GM18868 (cell line): ENCODE measurements around the gene SENP1.

Experiments used
- ATAC-seq: cut with Tn5 transposase; IDR thresholded peaks from one replicate; pipeline ENCODE4 v1.9.1; 2021; ENCODE audit warnings: mild to moderate bottlenecking, moderate library complexity; ENCODE audit not compliant: unreplicated experiment

Gene SENP1

GRCh38 chr12:48019639-48020265 lies 86.1 kb downstream of the SENP1 start:
- ATAC-seq: no peak

GRCh38 chr12:48018618-48018995 lies 87.3 kb downstream of the SENP1 start:
- ATAC-seq: no peak

- ATAC-seq: no peak
Measured at GRCh38 chr12:48017921-48018617, 87.8 kb downstream of the SENP1 start.

- no peak for ATAC-seq
Measured at GRCh38 chr12:48017496-48017895, 88.4 kb downstream of the SENP1 start.

DNA sequence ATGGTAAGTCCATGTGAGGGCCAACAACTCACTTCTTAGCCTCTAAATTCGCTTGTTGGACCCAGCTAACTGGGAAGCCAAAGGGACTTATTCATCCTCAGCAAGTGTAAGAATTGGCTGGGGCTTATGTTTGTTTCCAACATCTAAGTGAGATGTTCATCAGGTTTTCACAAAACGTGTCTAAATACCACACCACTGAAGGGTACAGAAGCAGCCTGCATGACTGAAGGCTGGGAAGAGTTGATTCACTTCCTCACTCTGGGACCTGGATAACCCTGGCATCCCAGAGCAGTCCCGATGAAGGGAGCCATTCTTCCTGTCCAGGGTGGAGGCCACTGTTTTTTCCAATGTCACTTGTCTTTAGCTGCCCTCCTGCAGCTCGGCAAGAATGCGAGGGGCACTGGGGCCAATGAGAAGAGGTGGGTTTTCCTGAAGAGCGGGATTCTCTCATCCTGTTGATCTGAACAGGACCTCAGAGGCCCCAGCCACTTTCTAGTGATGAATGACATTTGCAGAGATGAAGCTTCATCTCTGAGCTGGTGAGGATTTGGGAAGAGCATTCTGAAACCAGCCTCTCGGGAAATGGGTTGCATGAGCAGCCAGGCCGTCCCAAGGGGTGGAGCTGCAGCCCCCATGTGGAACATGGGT lies 89.4 kb downstream of the SENP1 start:
- ATAC-seq: no peak

DNA sequence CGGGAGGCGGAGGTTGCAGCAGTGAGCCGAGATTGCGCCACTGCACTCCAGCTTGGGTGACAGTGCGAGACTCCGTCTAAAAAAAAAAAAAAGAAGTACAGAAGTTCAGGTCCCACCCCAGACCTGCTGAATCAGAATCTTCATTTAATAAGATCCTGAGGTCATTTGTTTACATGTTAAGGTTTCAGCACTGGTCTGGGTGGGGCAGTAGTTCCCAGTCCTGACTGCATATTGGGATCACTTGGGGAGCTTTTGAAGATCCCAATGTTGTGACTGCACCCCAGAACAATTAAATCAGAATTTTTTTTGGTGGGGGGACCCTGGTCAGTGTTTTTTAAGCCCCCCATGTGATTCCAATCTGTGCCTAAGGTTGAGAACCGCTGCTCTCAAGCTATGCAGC lies 89.9 kb downstream of the SENP1 start:
- ATAC-seq: no peak

DNA sequence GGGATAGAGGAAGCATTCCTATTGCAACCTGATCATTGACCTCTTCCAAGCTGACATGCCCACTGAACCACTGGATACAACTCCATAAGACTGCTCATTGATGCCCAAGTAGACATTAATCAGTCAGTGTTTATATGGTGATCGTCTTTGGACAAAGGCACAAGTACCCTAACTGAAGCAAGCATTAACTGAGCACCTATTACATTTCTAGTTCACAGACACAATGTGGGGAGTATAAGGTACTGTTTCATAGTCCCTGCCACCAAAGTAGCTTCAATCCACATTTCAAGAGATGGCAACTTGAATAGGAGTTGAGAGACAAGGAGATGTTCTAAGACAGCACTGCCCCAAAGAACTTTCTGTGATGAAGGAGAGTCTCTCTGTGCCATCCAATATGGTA lies 90.8 kb downstream of the SENP1 start:
- no peak for ATAC-seq

GRCh38 chr12:48013287-48013686 lies 92.6 kb downstream of the SENP1 start:
- no peak for ATAC-seq

- no peak for ATAC-seq
Measured at GRCh38 chr12:48012070-48012469, 93.8 kb downstream of the SENP1 start.

GRCh38 chr12:48010366-48010970 lies 95.4 kb downstream of the SENP1 start:
- ATAC-seq: no peak

DNA sequence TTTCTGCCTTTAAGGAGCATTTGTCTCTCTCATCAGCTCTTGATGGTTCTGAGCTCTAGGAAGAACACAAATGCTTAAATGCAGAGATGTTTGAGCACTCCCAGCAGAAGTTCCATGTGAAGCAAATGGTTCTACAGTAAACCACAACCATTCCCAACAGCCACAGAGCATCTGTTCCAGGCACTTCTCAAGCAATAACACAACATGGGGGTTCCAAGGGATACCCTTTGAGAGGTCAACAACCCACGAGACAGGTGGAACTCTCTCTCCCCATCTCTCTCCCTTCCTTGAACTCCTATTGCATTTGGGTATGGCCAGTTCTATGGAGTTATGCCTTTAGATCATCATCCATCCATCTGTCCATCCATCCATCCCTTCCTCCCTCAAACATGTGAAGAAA lies 96.4 kb downstream of the SENP1 start:
- no peak for ATAC-seq

- no peak for ATAC-seq
Measured at GRCh38 chr12:48008950-48009349, 96.9 kb downstream of the SENP1 start.

GRCh38 chr12:48008349-48008748 lies 97.5 kb downstream of the SENP1 start:
- no peak for ATAC-seq

GRCh38 chr12:48007206-48007605 lies 98.7 kb downstream of the SENP1 start:
- ATAC-seq: no peak

GRCh38 chr12:48005750-48006021 lies 100.2 kb downstream of the SENP1 start:
- ATAC-seq: no peak

GRCh38 chr12:48005001-48005749 lies 100.7 kb downstream of the SENP1 start:
- no peak for ATAC-seq

- ATAC-seq: no peak
Measured at GRCh38 chr12:48004053-48004941, 101.6 kb downstream of the SENP1 start, which contains the start of gene COL2A1. Gene COL2A1, minus strand, starts transcription at chr12:48004476. Its CDS starts 155 bp downstream, at chr12:48004321.

GRCh38 chr12:48003226-48004052 lies 102.4 kb downstream of the SENP1 start:
- ATAC-seq: no peak

DNA sequence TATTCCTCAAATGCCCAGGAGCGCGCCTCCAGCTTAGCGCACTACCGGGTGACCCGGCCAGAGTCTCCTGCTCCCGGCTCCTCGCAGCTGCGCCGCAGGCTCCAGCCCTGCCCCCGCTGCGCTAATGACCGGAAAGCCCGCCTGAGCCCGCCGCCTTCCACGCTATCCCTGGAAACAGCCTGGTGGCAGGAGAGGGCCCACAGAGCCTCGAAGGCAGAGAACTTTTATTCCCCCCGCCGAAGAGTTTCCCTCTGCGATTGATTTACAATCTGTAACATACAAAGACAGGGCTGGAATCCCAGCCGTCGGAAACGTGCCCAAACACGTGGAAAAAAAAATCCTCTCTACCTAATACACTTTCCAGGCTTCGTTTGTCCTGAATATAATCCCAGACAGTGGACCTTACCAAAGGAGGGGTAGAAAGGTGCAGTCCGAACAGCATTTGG lies 103.1 kb downstream of the SENP1 start:
- no peak for ATAC-seq

GRCh38 chr12:48002414-48002730 lies 103.5 kb downstream of the SENP1 start:
- ATAC-seq: no peak
